IMR-90 (cell line): ENCODE measurements around the gene ENTPD3. TPM values are rescaled to one million over a fixed set of nuclear protein-coding genes. Genes with fewer than 3 reads are reported as not detected.

ENCODE experiments used
- ATAC-seq: fragments of 200-7000 bp; cut with Tn5 transposase; 2 replicates; pipeline ENCODE4 v1.9.1; 2020; ENCODE audit warnings: low read depth, mild to moderate bottlenecking, moderate library complexity
- BruUV-seq: library from RNA; stranded (reverse); fragments of 400-500 nt; replicated peaks from 2 replicates; lab custom pipeline; 2021; lab: Mats Ljungman, UMichigan
- CTCF ChIA-PET: fragments of 300-600 bp; formaldehyde crosslinking; extraction: SDS; loops from one replicate; lab custom pipeline; 2021; ENCODE audit warnings: antibody characterized with exemption; lab: Yijun Ruan, JAX
- POLR2A ChIA-PET: fragments of 300-600 bp; sonication (Branson Sonifier 250); formaldehyde crosslinking; loops from one replicate; lab custom pipeline; 2022; ENCODE audit warnings: antibody characterized with exemption; ENCODE audit not compliant: unreplicated experiment; lab: Charles Lee
- DNase-seq: peaks from one replicate; pipeline ENCODE4 v3.0.0; 2013
- H2AFZ ChIP-seq: replicated peaks from 2 replicates; pipeline ENCODE3; 2013; ENCODE audit warnings: low read length, mild to moderate bottlenecking; ENCODE audit not compliant: poor library complexity
- H2AK5ac ChIP-seq: 2 replicates; pipeline ENCODE4 v1.6.1; 2013; ENCODE audit warnings: low read depth, low read length, inconsistent platforms
- H2AK9ac ChIP-seq: replicated peaks from 2 replicates; pipeline ENCODE3; 2013; ENCODE audit warnings: mild to moderate bottlenecking, low read depth, low read length, moderate library complexity; ENCODE audit not compliant: poor library complexity
- H2BK120ac ChIP-seq: 2 replicates; pipeline ENCODE4 v1.6.1; 2013; ENCODE audit warnings: low read depth, low read length, inconsistent platforms
- H2BK15ac ChIP-seq: 3 replicates; pipeline ENCODE4 v1.6.1; 2013; ENCODE audit warnings: low read depth, low read length, inconsistent platforms
- H2BK20ac ChIP-seq: 2 replicates; pipeline ENCODE4 v1.6.1; 2013; ENCODE audit warnings: low read depth, mild to moderate bottlenecking, inconsistent platforms, low read length, moderate library complexity
- H2BK5ac ChIP-seq: 2 replicates; pipeline ENCODE4 v1.6.1; 2013; ENCODE audit warnings: mild to moderate bottlenecking, low read depth, low read length, inconsistent platforms; ENCODE audit not compliant: poor library complexity, severe bottlenecking
- H3K14ac ChIP-seq: replicated peaks from 2 replicates; pipeline ENCODE4 v1.6.1; 2013; ENCODE audit warnings: low read depth, low read length, inconsistent platforms
- H3K18ac ChIP-seq: 2 replicates; pipeline ENCODE4 v1.6.1; 2013; ENCODE audit warnings: low read depth, low read length, control low read depth
- H3K23ac ChIP-seq: 2 replicates; pipeline ENCODE4 v1.6.1; 2013; ENCODE audit warnings: low read depth, low read length, inconsistent platforms
- H3K27ac ChIP-seq: 2 replicates; pipeline ENCODE4 v1.5.1; 2013; ENCODE audit warnings: mild to moderate bottlenecking, control low read depth, low read length; ENCODE audit not compliant: insufficient read depth
- H3K27me3 ChIP-seq: 2 replicates; pipeline ENCODE4 v1.6.1; 2013; ENCODE audit warnings: low read length; ENCODE audit not compliant: control insufficient read depth, insufficient read depth
- H3K36me3 ChIP-seq: 2 replicates; pipeline ENCODE4 v1.6.1; 2013; ENCODE audit warnings: low read length, mixed read lengths; ENCODE audit not compliant: control insufficient read depth, insufficient read depth
- H3K4ac ChIP-seq: 2 replicates; pipeline ENCODE4 v1.6.1; 2013; ENCODE audit warnings: low read depth, low read length, inconsistent platforms
- H3K4me1 ChIP-seq: 2 replicates; pipeline ENCODE4 v1.6.1; 2013; ENCODE audit warnings: low read length, mixed read lengths; ENCODE audit not compliant: control insufficient read depth, insufficient read depth
- H3K4me2 ChIP-seq: 2 replicates; pipeline ENCODE4 v1.6.1; 2013; ENCODE audit warnings: low read depth, mild to moderate bottlenecking, control low read depth, low read length, moderate library complexity
- H3K4me3 ChIP-seq: 2 replicates; pipeline ENCODE4 v1.5.1; 2013; ENCODE audit warnings: low read depth, mild to moderate bottlenecking, control low read depth, low read length, moderate library complexity; ENCODE audit not compliant: insufficient read depth
- H3K56ac ChIP-seq: 2 replicates; pipeline ENCODE4 v1.6.1; 2013; ENCODE audit warnings: low read length, inconsistent platforms; ENCODE audit not compliant: insufficient read depth; ENCODE audit errors: extremely low read depth
- H3K79me1 ChIP-seq, 2 experiments: 2 replicates each; pipeline ENCODE4 v1.6.1; 2013; ENCODE audit warnings: low read length in 2 of 2, inconsistent platforms in 1 of 2, low read depth in 1 of 2
- H3K9ac ChIP-seq: 2 replicates; pipeline ENCODE4 v1.6.1; 2013; ENCODE audit warnings: low read depth, low read length, control low read depth
- H3K9me1 ChIP-seq: 2 replicates; pipeline ENCODE4 v1.6.1; 2013; ENCODE audit warnings: low read length, inconsistent platforms; ENCODE audit not compliant: insufficient read depth
- H3K9me3 ChIP-seq: 2 replicates; pipeline ENCODE4 v1.6.1; 2013; ENCODE audit warnings: low read length; ENCODE audit not compliant: control insufficient read depth, insufficient read depth
- H4K20me1 ChIP-seq: 2 replicates; pipeline ENCODE4 v1.6.1; 2013; ENCODE audit warnings: low read length, inconsistent platforms; ENCODE audit not compliant: insufficient read depth
- H4K5ac ChIP-seq: 2 replicates; pipeline ENCODE4 v1.6.1; 2013; ENCODE audit warnings: mild to moderate bottlenecking, low read depth, low read length, control low read depth
- H4K8ac ChIP-seq, 2 experiments: 2 replicates each; pipeline ENCODE4 v1.6.1; 2013; ENCODE audit warnings: low read depth in 2 of 2, low read length in 2 of 2, control low read depth in 1 of 2, inconsistent platforms in 1 of 2
- H4K91ac ChIP-seq: 2 replicates; pipeline ENCODE4 v1.6.1; 2013; ENCODE audit warnings: low read depth, low read length, inconsistent platforms; ENCODE audit not compliant: insufficient read depth
- CEBPB ChIP-seq: IDR thresholded peaks from 2 replicates; pipeline ENCODE4 v1.6.1; 2012; ENCODE audit warnings: low read depth, low read length, improper control_type of control experiment
- MAZ ChIP-seq: IDR thresholded peaks from 2 replicates; pipeline ENCODE4 v1.6.1; 2012; ENCODE audit warnings: low read depth, mild to moderate bottlenecking, low read length, improper control_type of control experiment, moderate library complexity, borderline replicate concordance
- MXI1 ChIP-seq: IDR thresholded peaks from 2 replicates; pipeline ENCODE4 v1.6.1; 2012; ENCODE audit warnings: low read depth, mild to moderate bottlenecking, low read length, moderate library complexity, borderline replicate concordance
- NFE2L2 ChIP-seq: fragments of 150-350 bp; IDR thresholded peaks from 2 replicates; pipeline ENCODE4 v1.6.1; 2016; ENCODE audit warnings: low read depth, mild to moderate bottlenecking, low read length
- RAD21 ChIP-seq: IDR thresholded peaks from 2 replicates; pipeline ENCODE4 v1.6.1; 2012; ENCODE audit warnings: low read length, improper control_type of control experiment
- SMC3 ChIP-seq: fragments of 150-350 bp; IDR thresholded peaks from 2 replicates; pipeline ENCODE4 v1.6.1; 2016; ENCODE audit warnings: low read depth, mild to moderate bottlenecking, antibody characterized with exemption, low read length, moderate library complexity
- USF2 ChIP-seq: fragments of 150-350 bp; IDR thresholded peaks from 2 replicates; pipeline ENCODE4 v1.6.1; 2017; ENCODE audit warnings: mild to moderate bottlenecking, antibody characterized with exemption, low read length, low read depth
- WGBS, 2 experiments: methylation state at CpG; one replicate each; pipeline versions ENCODE4 v1.1.5 to v1.1.7; 2013; ENCODE audit warnings: missing lambda C conversion rate in 2 of 2; ENCODE audit not compliant: insufficient read length in 1 of 2; ENCODE audit errors: extremely low coverage in 2 of 2; 5-methylcytosine and 5-hydroxymethylcytosine counted together
- dilution Hi-C: fragments of 300-500 bp; cut with HindIII; formaldehyde crosslinking; loops from one replicate; pipeline ENCODE4 v1.14.3; 2018; ENCODE audit warnings: low sequenced_read_pairs; ENCODE audit not compliant: unreplicated experiment
- in situ Hi-C: fragments of 300-500 bp; cut with MboI; formaldehyde crosslinking; loops from 3 replicates; pipeline ENCODE4 v1.14.3; 2019; ENCODE audit warnings: low sequenced_read_pairs, inconsistent platforms, mixed read lengths
- intact Hi-C: fragments of 100-400 bp; cut with micrococcal nuclease; formaldehyde crosslinking; loops from 2 replicates; pipeline ENCODE4 v1.10.0; 2022
- polyA plus RNA-seq, 3 experiments: library from polyadenylated mRNA; depleted of rRNA; stranded (reverse); fragments of >200 nt; gene quantifications; 2 replicates each; pipeline ENCODE4 v1.2.3, GENCODE V29; 2012; ENCODE audit warnings: low replicate concordance in 1 of 3
- total RNA-seq: library from RNA; depleted of rRNA; stranded (reverse); fragments of >200 nt; gene quantifications from 2 replicates; pipeline ENCODE4 v1.2.3, GENCODE V29; 2012

The ENTPD3 gene
- total and polyA plus RNA-seq, 2 of the 4 experiments (the other 2 are of a cell fraction), result not detected

- in situ Hi-C loops (no loop called here), intact Hi-C loops (loop anchor here (10.0 kb wide), 1 partner anchor 250 kb away; no protein-coding TSS in a partner anchor)
- CTCF ChIA-PET, result interaction anchor here (0.7 kb wide), 1 partner anchor 798 kb away, joined by 3 read pairs; no protein-coding TSS in a partner anchor
Measured at GRCh38 chr3:40445062-40445461, 58.1 kb downstream of the ENTPD3 start.

More at GRCh38 chr3:40445062-40445461, 58.1 kb downstream of the ENTPD3 start:
- Histone ChIP-seq H3K79me1 (no peaks in the 10 kb centered on the region), H3K36me3 (peaks cover 1% of the 10 kb centered on the region), H3K9ac (no peak overlapping the region), H2BK20ac (no peak overlapping the region), H2AK5ac (no peak overlapping the region), H3K18ac (no peak overlapping the region), H3K27me3 (no peaks in the 10 kb centered on the region), H3K9me1 (no peaks in the 10 kb centered on the region), H3K27ac (no peak overlapping the region), H3K4me2 (no peak overlapping the region), H3K9me3 (no peaks in the 10 kb centered on the region), H3K4me1 (no peaks in the 10 kb centered on the region), H2AK9ac (no peak overlapping the region), H3K14ac (no peak overlapping the region), H3K56ac (no peak overlapping the region), H2BK120ac (no peak overlapping the region), H2BK15ac (no peak overlapping the region), H4K91ac (no peak overlapping the region), H4K8ac (no peak overlapping the region), H2BK5ac (no peak overlapping the region), H4K20me1 (no peaks in the 10 kb centered on the region), H3K23ac (no peak overlapping the region), H2AFZ (no peak overlapping the region), H4K5ac (no peak overlapping the region), H3K4ac (no peak overlapping the region), H3K4me3 (no peak overlapping the region)
- WGBS, 2 experiments, result 90% methylated on average over 2 of the region's 9 CpGs; no CpG with 5 or more reads in 1 of the 2 experiments
- DNase-seq, result no peak
- dilution Hi-C loops, result no loop called here
- no peak for TF ChIP-seq CEBPB
- no peak for TF ChIP-seq SMC3
- TF ChIP-seq RAD21, result no peak
- TF ChIP-seq MXI1, result no peak
- TF ChIP-seq MAZ, result no peak
- TF ChIP-seq NFE2L2, result no peak
- no peak for TF ChIP-seq USF2
- BruUV-seq, result no TSS peak
- POLR2A ChIA-PET, result no interaction called here
- ATAC-seq, result no peak
